Esophagus squamous epithelium (tissue), 4 donors: ENCODE measurements around the gene TRIOBP.

ENCODE experiments used
- POLR2A ChIP-seq, 4 donors: fragments of 450-650 bp; IDR thresholded peaks; one replicate each; pipeline ENCODE4 v1.6.1; 2017; ENCODE audit warnings: antibody characterized with exemption in 4 of 4, mild to moderate bottlenecking in 4 of 4, moderate library complexity in 3 of 4
- TF ChIP-seq, protein P1 (sequence below), 6 experiments: fragments of 450-650 bp in 4 of 6; fragments of 200-600 bp in 2 of 6; sonication (generic) in 2 of 6; IDR thresholded peaks; one replicate each; pipeline ENCODE4 v1.5.1; 2016 to 2019; ENCODE audit warnings: antibody characterized with exemption in 6 of 6, mild to moderate bottlenecking in 4 of 6, moderate library complexity in 4 of 6

DNA sequence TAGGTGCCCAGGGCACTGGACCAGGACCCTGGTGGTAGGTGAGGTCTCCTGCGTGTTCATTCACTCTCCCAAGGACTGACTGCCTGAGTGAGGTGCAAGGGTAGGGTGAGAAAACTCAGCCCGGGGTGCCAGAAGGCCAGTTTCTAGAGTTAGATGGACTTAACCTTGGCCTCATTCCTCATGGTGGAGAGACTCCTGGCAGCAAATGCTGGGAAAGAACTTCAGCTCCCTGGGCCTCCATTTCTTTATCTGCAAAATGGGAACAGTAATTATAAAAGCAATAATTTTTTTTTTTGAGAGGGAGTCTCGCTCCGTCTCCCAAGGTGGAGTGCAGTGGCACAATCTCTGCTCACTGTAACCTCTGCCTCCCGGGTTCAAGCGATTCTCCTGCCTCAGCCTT is 47.7 kb downstream of the TRIOBP start:
- TF ChIP-seq, protein P1, sequence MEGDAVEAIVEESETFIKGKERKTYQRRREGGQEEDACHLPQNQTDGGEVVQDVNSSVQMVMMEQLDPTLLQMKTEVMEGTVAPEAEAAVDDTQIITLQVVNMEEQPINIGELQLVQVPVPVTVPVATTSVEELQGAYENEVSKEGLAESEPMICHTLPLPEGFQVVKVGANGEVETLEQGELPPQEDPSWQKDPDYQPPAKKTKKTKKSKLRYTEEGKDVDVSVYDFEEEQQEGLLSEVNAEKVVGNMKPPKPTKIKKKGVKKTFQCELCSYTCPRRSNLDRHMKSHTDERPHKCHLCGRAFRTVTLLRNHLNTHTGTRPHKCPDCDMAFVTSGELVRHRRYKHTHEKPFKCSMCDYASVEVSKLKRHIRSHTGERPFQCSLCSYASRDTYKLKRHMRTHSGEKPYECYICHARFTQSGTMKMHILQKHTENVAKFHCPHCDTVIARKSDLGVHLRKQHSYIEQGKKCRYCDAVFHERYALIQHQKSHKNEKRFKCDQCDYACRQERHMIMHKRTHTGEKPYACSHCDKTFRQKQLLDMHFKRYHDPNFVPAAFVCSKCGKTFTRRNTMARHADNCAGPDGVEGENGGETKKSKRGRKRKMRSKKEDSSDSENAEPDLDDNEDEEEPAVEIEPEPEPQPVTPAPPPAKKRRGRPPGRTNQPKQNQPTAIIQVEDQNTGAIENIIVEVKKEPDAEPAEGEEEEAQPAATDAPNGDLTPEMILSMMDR (IDR thresholded peaks at IDR 0.05) = no peak
- no peak for TF ChIP-seq POLR2A (IDR thresholded peaks at IDR 0.05)
